Epithelial cell of proximal tubule (primary cell): ENCODE results near the gene SFR1. TPM values are rescaled to one million over a fixed set of nuclear protein-coding genes. Genes with fewer than 3 reads are reported as not detected.

Source experiments
- DNase-seq: peaks from one replicate; pipeline ENCODE4 v3.0.0-alpha.2; 2011; ENCODE audit warnings: low read depth
- H3K4me3 ChIP-seq: 2 replicates; pipeline ENCODE4 v1.5.1; 2011; ENCODE audit warnings: low read depth, mild to moderate bottlenecking, low read length
- total RNA-seq: library from RNA; depleted of rRNA; stranded (reverse); fragments of >200 nt; gene quantifications from 2 replicates; pipeline ENCODE4 v1.2.3, GENCODE V29; 2015
- TF ChIP-seq, protein P1 (sequence below): conservative IDR thresholded peaks from 2 replicates; pipeline ENCODE4 v1.5.1; 2012; ENCODE audit warnings: low read depth, mild to moderate bottlenecking, low read length

Gene SFR1
- total RNA-seq, 1 donor from 2014 or later: 15.2 TPM

DNA sequence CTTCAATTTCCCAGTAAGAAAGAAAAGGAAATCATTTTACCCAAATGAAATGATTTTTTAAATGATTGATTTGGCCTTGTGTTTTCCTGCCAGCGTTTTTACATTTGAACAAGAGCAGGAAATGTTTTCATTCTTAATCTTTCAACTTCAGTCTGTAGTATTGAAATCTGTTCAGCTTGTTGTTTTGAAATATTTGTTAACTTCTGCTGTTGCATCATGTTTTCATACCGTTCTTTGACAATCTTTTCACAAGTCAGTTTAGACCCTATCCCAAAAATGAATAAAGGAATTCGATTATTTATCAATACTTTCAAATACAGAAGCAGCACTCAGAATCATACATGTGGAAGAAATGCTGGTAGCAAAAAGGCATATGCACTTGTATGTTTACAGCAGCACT lies 8.1 kb downstream of the SFR1 start:
- no peak for DNase-seq
- TF ChIP-seq, protein P1, sequence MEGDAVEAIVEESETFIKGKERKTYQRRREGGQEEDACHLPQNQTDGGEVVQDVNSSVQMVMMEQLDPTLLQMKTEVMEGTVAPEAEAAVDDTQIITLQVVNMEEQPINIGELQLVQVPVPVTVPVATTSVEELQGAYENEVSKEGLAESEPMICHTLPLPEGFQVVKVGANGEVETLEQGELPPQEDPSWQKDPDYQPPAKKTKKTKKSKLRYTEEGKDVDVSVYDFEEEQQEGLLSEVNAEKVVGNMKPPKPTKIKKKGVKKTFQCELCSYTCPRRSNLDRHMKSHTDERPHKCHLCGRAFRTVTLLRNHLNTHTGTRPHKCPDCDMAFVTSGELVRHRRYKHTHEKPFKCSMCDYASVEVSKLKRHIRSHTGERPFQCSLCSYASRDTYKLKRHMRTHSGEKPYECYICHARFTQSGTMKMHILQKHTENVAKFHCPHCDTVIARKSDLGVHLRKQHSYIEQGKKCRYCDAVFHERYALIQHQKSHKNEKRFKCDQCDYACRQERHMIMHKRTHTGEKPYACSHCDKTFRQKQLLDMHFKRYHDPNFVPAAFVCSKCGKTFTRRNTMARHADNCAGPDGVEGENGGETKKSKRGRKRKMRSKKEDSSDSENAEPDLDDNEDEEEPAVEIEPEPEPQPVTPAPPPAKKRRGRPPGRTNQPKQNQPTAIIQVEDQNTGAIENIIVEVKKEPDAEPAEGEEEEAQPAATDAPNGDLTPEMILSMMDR: no peak
- no peak overlapping the region for H3K4me3 ChIP-seq

DNA sequence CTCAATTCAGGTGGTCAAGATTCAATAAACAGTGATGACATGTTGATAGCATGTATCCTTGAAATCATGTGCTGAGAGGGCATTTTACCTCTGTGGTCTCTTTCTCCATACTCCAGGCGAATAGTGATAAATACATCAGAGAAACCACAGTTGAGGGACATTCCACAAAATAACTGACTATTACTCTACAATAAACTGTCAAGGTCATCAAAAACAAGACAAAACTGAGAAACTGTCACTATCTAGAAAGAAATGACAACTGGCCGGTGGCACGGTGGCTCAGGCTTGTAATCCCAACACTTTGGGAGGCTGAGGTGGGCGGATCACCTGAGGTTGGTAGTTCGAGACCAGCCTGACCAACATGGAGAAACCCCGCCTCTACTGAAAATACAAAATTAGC lies 16.2 kb downstream of the SFR1 start:
- no peak for DNase-seq
- no peak overlapping the region for H3K4me3 ChIP-seq

DNA sequence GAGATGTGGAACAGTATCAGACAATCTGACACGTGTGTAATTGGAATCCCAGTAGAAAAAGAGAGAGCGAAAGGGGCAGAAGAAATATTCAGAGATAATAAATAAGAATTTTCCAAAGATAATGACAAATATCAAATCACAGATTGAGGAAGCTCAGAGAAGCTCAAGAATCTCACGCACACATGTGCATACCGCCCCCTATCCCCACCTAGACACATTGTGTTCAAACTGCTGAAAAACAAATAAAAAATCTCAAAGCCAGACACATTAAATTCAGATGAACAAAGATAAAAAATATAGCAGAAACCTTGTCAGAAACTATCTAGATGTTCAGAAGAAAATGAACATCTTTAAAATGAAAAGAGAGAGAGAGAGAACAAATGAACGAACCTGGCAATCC lies 17.2 kb downstream of the SFR1 start:
- no peak for DNase-seq
- no peak overlapping the region for H3K4me3 ChIP-seq
- TF ChIP-seq, protein P1: peak; percentile 53

More for the DNA sequence above, 16.2 kb downstream of the SFR1 start:
- TF ChIP-seq, protein P1: no peak

DNA sequence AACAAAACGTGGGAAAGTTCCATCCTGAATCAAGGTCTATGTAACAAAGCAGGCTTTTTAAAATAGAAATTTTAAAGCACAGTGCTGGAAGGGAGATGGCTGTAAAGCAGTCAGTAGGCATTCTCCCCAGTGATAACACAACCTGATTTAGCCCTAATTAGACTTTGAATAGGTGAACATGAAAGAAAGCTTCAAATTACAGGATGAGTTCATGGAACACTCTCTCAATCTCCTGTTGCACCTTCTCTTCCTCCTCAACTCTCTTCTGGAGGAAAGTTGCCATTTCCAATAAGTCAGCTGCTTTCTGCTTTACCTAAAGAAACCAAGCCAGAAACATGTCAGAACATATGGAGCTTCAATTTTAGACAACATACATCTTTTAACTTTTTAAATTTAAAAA lies 20.1 kb downstream of the SFR1 start:
- H3K4me3 ChIP-seq: no peak overlapping the region
- no peak for DNase-seq
- TF ChIP-seq, protein P1: no peak

DNA sequence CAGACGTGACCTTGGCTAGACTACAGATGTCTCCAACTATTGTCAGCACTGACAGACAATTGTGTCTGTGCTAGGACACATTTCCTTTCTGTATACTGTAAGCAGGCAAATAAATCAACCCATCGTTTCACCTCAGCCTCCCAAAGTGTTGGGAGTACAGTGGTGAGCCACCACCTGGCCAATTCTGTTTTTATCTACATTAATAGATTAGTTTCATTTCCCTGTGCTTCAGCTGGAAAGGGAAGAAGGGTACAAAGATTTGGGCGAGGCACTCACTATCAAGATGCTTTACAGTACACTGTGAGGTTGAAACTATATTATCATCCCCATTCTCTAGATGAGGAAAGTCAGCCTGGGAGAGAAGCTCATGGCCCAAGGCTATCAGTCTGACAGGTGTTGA lies 21.9 kb downstream of the SFR1 start:
- DNase-seq: no peak
- TF ChIP-seq, protein P1: no peak
- no peak overlapping the region for H3K4me3 ChIP-seq

DNA sequence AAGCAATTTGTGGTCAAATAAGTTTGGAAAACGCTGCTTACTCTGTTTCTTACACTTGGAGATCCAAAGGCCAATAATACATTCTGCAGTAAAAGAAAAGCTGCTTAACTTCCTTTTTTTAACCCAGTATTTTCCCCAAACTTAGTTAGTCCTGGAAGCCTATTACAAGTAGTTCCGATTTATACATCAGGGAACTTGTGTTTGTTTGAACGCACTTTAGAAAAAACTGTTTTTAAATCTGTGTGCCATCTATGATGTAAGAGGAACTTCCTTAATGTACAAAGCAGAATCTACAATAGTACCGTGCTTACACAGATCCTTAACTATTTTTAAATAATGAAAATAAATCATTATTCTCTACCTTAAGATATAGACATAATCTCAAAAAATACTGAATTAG lies 23.0 kb downstream of the SFR1 start:
- TF ChIP-seq, protein P1: no peak
- DNase-seq: no peak
- H3K4me3 ChIP-seq: no peak overlapping the region

DNA sequence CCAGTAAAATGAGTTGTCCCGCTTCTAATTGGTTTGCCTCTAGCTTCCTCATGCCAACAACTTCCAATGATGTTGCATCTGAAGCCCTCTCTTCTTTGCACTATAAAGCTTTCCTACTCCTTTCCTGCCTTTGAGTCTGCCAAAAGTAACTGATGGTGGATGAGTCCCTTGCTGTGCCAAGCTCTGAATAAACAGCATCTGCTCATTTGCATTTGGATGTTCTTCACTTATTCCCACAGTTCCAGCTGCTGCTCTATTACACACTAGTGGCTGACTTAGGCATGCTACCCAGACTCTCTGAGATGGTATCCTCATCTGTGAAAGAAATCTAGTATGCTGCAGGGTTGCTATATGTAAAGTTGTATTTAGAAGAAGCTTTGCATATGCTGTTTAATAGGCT lies 24.9 kb downstream of the SFR1 start:
- no peak overlapping the region for H3K4me3 ChIP-seq
- no peak for DNase-seq
- TF ChIP-seq, protein P1: no peak
